Measurements from ENCODE around the gene PLCH1. TPM values are rescaled to one million over a fixed set of nuclear protein-coding genes. Genes with fewer than 3 reads are reported as not detected.

The PLCH1 gene
- total RNA-seq, 4 donors from 2014 or later, result 0.68 to 1.2 (median 0.87) TPM

- Histone ChIP-seq H3K27me3 (no peaks in the 10 kb centered on the region), H3K36me3 (no peaks in the 10 kb centered on the region), H3K4me1 (no peaks in the 10 kb centered on the region), H3K9me3 (no peaks in the 10 kb centered on the region), H3K27ac (no peak overlapping the region), H3K4me3 (no peak overlapping the region)
- WGBS, result 84% methylated on average over 3 of the region's 3 CpGs
- DNase-seq (ENCODE audit: low spot score in 2 of 2), result no peak
- no peak for TF ChIP-seq POLR2A (IDR thresholded peaks at IDR 0.05)
- no peak for TF ChIP-seq POLR2AphosphoS5 (IDR thresholded peaks at IDR 0.05)
- no peak for TF ChIP-seq CTCF (IDR thresholded peaks at IDR 0.05)
Measured at GRCh38 chr3:155535098-155535497, 209.8 kb downstream of the PLCH1 start.

- Histone ChIP-seq H3K27me3 (no peaks in the 10 kb centered on the region), H3K9me3 (no peaks in the 10 kb centered on the region), H3K4me1 (no peaks in the 10 kb centered on the region), H3K36me3 (no peaks in the 10 kb centered on the region), H3K4me3 (no peak overlapping the region), H3K27ac (no peak overlapping the region)
- TF ChIP-seq POLR2A (IDR thresholded peaks at IDR 0.05) (no peak), POLR2AphosphoS5 (IDR thresholded peaks at IDR 0.05) (no peak), EP300 (IDR thresholded peaks at IDR 0.05) (no peak), CTCF (IDR thresholded peaks at IDR 0.05) (no peak)
- no peak for DNase-seq (ENCODE audit: low spot score in 2 of 2)
Measured at GRCh38 chr3:155528579-155528978, 216.3 kb downstream of the PLCH1 start.

GRCh38 chr3:155525324-155525833, 219.5 kb downstream of the PLCH1 start:
- TF ChIP-seq CTCF (IDR thresholded peaks at IDR 0.05) (no peak), POLR2A (IDR thresholded peaks at IDR 0.05) (no peak), POLR2AphosphoS5 (IDR thresholded peaks at IDR 0.05) (no peak), EP300 (IDR thresholded peaks at IDR 0.05) (no peak)
- no peak for DNase-seq (ENCODE audit: low spot score in 2 of 2)
- Histone ChIP-seq H3K27ac (no peak overlapping the region), H3K27me3 (no peaks in the 10 kb centered on the region), H3K9me3 (no peaks in the 10 kb centered on the region), H3K36me3 (no peaks in the 10 kb centered on the region), H3K4me3 (no peak overlapping the region), H3K4me1 (no peaks in the 10 kb centered on the region)
- WGBS, result 92% methylated on average over 5 of the region's 5 CpGs

- Histone ChIP-seq H3K4me3 (no peak overlapping the region), H3K27ac (no peak overlapping the region), H3K4me1 (no peaks in the 10 kb centered on the region), H3K27me3 (no peaks in the 10 kb centered on the region), H3K9me3 (no peaks in the 10 kb centered on the region), H3K36me3 (no peaks in the 10 kb centered on the region)
- DNase-seq (ENCODE audit: low spot score in 2 of 2), result no peak
- WGBS, result 68% methylated on average over 2 of the region's 2 CpGs
- TF ChIP-seq EP300 (IDR thresholded peaks at IDR 0.05) (no peak), POLR2A (IDR thresholded peaks at IDR 0.05) (no peak), CTCF (IDR thresholded peaks at IDR 0.05) (no peak), POLR2AphosphoS5 (IDR thresholded peaks at IDR 0.05) (no peak)
Measured at GRCh38 chr3:155520463-155520862, 224.4 kb downstream of the PLCH1 start.

GRCh38 chr3:155519078-155519477, 225.8 kb downstream of the PLCH1 start:
- Histone ChIP-seq H3K4me3 (no peak overlapping the region), H3K36me3 (no peaks in the 10 kb centered on the region), H3K9me3 (no peaks in the 10 kb centered on the region), H3K27me3 (no peaks in the 10 kb centered on the region), H3K4me1 (no peaks in the 10 kb centered on the region), H3K27ac (no peak overlapping the region)
- no peak for TF ChIP-seq CTCF (IDR thresholded peaks at IDR 0.05)
- no peak for TF ChIP-seq POLR2A (IDR thresholded peaks at IDR 0.05)
- TF ChIP-seq EP300 (IDR thresholded peaks at IDR 0.05), result no peak
- TF ChIP-seq POLR2AphosphoS5 (IDR thresholded peaks at IDR 0.05), result no peak
- no peak for DNase-seq (ENCODE audit: low spot score in 2 of 2)
- 83% methylated on average over 3 of the region's 3 CpGs for WGBS
